ENCODE results near the gene OIP5. TPM values are rescaled to one million over a fixed set of nuclear protein-coding genes. Genes with fewer than 3 reads are reported as not detected.
A peak's percentile ranks its signal among the peaks of the same experiment; 100 is the strongest.

Gene OIP5
- total RNA-seq, 1 experiment from 2014 or later = 36.1 TPM

- intact Hi-C loops (cut with micrococcal nuclease; ENCODE audit: unreplicated experiment) = no loop called here
- H3K9me3 ChIP-seq (ENCODE audit: low read depth, low read length, poor library complexity, severe bottlenecking) = no peaks in the 10 kb centered on the region
- H3K27ac ChIP-seq (ENCODE audit: low read depth, low read length, poor library complexity, severe bottlenecking) = no peak overlapping the region
- H3K27me3 ChIP-seq (replicated peaks; ENCODE audit: insufficient read depth, low read depth, low read length, poor library complexity) = no peaks in the 10 kb centered on the region
- no peaks in the 10 kb centered on the region for H3K4me1 ChIP-seq (ENCODE audit: insufficient read depth, low read length, poor library complexity, severe bottlenecking)
- no peak overlapping the region for H3K4me3 ChIP-seq (ENCODE audit: low read depth, low read length, poor library complexity, severe bottlenecking)
- TF ChIP-seq CTCF (conservative IDR thresholded peaks at IDR 0.05; ENCODE audit: low read depth, low read length) (no peak), EZH2 (IDR thresholded peaks at IDR 0.05; ENCODE audit: borderline replicate concordance, low read depth, low read length, poor library complexity, severe bottlenecking) (no peak)
- no peak for DNase-seq (ENCODE audit: low spot score)
- POLR2A ChIA-PET (ENCODE audit: low non-redundant PET) = no interaction called here
- no TSS peak for BruUV-seq (replicated peaks)
- CTCF ChIA-PET = no interaction called here
- peaks cover 92% of the 10 kb centered on the region for H3K36me3 ChIP-seq (ENCODE audit: insufficient read depth, low read length, poor library complexity, severe bottlenecking)
Observed at GRCh38 chr15:41354371-41354770, 22.0 kb upstream of the OIP5 start.

GRCh38 chr15:41350057-41350717 is 17.8 kb upstream of the OIP5 start:
- CTCF ChIA-PET = no interaction called here
- Histone ChIP-seq H3K4me3 (ENCODE audit: low read depth, low read length, poor library complexity, severe bottlenecking) (no peak overlapping the region), H3K9me3 (ENCODE audit: low read depth, low read length, poor library complexity, severe bottlenecking) (no peaks in the 10 kb centered on the region), H3K27me3 (replicated peaks; ENCODE audit: insufficient read depth, low read depth, low read length, poor library complexity) (no peaks in the 10 kb centered on the region), H3K27ac (ENCODE audit: low read depth, low read length, poor library complexity, severe bottlenecking) (no peak overlapping the region), H3K4me1 (ENCODE audit: insufficient read depth, low read length, poor library complexity, severe bottlenecking) (no peaks in the 10 kb centered on the region), H3K36me3 (ENCODE audit: insufficient read depth, low read length, poor library complexity, severe bottlenecking) (peaks cover 87% of the 10 kb centered on the region)
- intact Hi-C loops (cut with micrococcal nuclease; ENCODE audit: unreplicated experiment) = no loop called here
- TF ChIP-seq EZH2 (IDR thresholded peaks at IDR 0.05; ENCODE audit: borderline replicate concordance, low read depth, low read length, poor library complexity, severe bottlenecking) (no peak), CTCF (conservative IDR thresholded peaks at IDR 0.05; ENCODE audit: low read depth, low read length) (no peak)
- no TSS peak for BruUV-seq (replicated peaks)
- no peak for DNase-seq (ENCODE audit: low spot score)
- POLR2A ChIA-PET (ENCODE audit: low non-redundant PET) = no interaction called here

- Histone ChIP-seq H3K4me1 (ENCODE audit: insufficient read depth, low read length, poor library complexity, severe bottlenecking) (no peaks in the 10 kb centered on the region), H3K27ac (ENCODE audit: low read depth, low read length, poor library complexity, severe bottlenecking) (no peak overlapping the region), H3K4me3 (ENCODE audit: low read depth, low read length, poor library complexity, severe bottlenecking) (no peak overlapping the region), H3K36me3 (ENCODE audit: insufficient read depth, low read length, poor library complexity, severe bottlenecking) (peaks cover 94% of the 10 kb centered on the region), H3K9me3 (ENCODE audit: low read depth, low read length, poor library complexity, severe bottlenecking) (no peaks in the 10 kb centered on the region), H3K27me3 (replicated peaks; ENCODE audit: insufficient read depth, low read depth, low read length, poor library complexity) (no peaks in the 10 kb centered on the region)
- ChIA-PET POLR2A (ENCODE audit: low non-redundant PET) (no interaction called here), CTCF (no interaction called here)
- intact Hi-C loops (cut with micrococcal nuclease; ENCODE audit: unreplicated experiment) = no loop called here
- TF ChIP-seq EZH2 (IDR thresholded peaks at IDR 0.05; ENCODE audit: borderline replicate concordance, low read depth, low read length, poor library complexity, severe bottlenecking) = no peak
- TF ChIP-seq CTCF (conservative IDR thresholded peaks at IDR 0.05; ENCODE audit: low read depth, low read length) = no peak
- no TSS peak for BruUV-seq (replicated peaks)
- DNase-seq (ENCODE audit: low spot score) = peak; percentile 32
Observed at GRCh38 chr15:41347236-41347635, 14.8 kb upstream of the OIP5 start.
